Measurements from ENCODE around the gene C8G.

Gene C8G

DNA sequence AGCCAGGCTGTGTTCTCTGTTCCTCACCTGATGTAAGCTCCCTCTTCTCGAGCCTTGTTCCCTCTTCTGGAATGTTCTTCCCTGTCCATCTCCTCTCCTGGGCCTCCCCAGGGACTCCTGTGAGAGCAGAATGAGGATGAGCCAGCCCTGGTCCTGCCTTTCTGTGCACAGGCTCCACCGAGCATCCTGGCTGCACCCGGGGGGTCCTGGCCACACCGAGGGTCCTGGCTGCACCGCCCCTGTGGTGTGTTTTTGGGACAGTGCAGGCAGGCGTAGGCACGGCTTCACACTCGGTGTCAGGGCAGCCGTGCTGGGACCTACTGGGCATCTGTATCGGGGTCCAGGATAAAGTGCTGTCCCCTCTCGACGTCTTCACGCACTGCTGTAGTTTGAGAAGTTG is 18.3 kb upstream of the C8G start:
- TF ChIP-seq GATA3 (IDR thresholded peaks at IDR 0.05; ENCODE audit: low read depth, low read length) (no peak), GATA2 (IDR thresholded peaks at IDR 0.05; ENCODE audit: low read depth, low read length) (no peak)

GRCh38 chr9:136927343-136928271 is 17.4 kb upstream of the C8G start:
- TF ChIP-seq GATA2 (IDR thresholded peaks at IDR 0.05; ENCODE audit: low read depth, low read length) (no peak), GATA3 (IDR thresholded peaks at IDR 0.05; ENCODE audit: low read depth, low read length) (no peak)

GRCh38 chr9:136928591-136928990 is 16.5 kb upstream of the C8G start:
- TF ChIP-seq GATA3 (IDR thresholded peaks at IDR 0.05; ENCODE audit: low read depth, low read length) (no peak), GATA2 (IDR thresholded peaks at IDR 0.05; ENCODE audit: low read depth, low read length) (no peak)

- TF ChIP-seq GATA3 (IDR thresholded peaks at IDR 0.05; ENCODE audit: low read depth, low read length), result no peak
- no peak for TF ChIP-seq GATA2 (IDR thresholded peaks at IDR 0.05; ENCODE audit: low read depth, low read length)
Measured at GRCh38 chr9:136930014-136930413, 15.0 kb upstream of the C8G start.

GRCh38 chr9:136931611-136932130 is 13.4 kb upstream of the C8G start:
- TF ChIP-seq GATA3 (IDR thresholded peaks at IDR 0.05; ENCODE audit: low read depth, low read length) (no peak), GATA2 (IDR thresholded peaks at IDR 0.05; ENCODE audit: low read depth, low read length) (no peak)

DNA sequence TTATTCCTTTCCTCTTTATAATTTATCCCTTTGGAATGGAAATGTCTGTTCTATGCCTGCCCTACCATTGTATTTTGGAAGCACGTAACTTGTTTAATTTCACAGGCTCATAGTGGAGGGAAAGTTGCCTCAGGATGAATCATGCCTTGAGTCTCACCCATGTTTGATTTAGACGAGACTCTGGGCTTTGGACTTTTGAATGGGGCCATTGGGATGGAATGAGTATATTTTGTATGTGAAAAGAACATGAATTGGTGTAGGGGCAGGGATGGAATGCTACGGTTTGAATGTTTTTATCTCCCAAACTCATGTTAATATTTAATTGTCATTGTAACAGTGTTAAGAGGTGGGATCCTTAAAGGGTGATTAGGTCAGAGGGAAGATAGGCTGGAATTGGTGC is 10.8 kb upstream of the C8G start:
- TF ChIP-seq GATA2 (IDR thresholded peaks at IDR 0.05; ENCODE audit: low read depth, low read length) (no peak), GATA3 (IDR thresholded peaks at IDR 0.05; ENCODE audit: low read depth, low read length) (no peak)

DNA sequence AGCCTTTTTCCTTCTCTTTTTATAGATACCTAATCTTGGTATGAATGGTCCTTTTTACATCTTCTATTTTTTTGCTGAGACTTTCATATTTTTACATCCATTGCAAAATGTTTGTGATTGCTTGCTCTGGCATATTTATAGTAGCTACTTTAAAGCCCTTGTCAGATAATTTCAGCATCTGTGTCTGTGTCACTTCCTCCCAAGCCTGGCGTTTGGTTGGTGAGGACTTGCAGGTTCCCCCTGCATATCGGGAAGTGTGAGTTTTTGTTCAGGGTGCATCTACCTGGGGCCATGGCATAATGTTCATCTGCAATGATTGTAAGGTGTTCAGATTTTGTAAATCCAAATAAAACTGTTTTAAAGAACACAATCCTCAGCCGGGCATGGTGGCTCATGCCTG is 9.4 kb upstream of the C8G start:
- TF ChIP-seq GATA2 (IDR thresholded peaks at IDR 0.05; ENCODE audit: low read depth, low read length) (no peak), GATA3 (IDR thresholded peaks at IDR 0.05; ENCODE audit: low read depth, low read length) (no peak)

DNA sequence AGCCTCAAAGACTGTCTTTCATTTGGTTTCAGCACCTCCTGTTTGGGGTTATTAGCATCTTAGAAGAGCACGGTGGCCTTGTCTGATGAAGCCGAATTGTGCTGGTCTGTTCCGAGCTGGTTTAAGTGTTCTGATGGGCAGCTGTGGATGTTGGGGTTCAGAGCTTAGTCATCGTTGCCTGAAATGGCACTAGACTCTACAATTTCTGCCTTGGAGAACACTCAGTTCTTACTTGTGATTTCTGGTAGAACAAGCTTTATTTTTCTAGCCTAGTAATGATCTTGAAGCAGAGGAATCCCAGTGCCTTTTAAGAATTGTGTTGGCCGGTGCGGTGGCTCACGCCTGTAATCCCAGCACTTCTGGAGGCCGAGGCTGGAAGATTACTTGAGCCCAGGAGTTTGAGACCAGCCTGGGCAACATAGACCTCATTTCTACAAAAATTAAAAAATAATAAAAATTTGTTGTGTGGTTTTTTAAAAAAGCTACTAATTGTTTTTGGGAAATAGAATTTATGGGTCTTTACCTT is 8.3 kb upstream of the C8G start:
- TF ChIP-seq GATA3 (IDR thresholded peaks at IDR 0.05; ENCODE audit: low read depth, low read length) (no peak), GATA2 (IDR thresholded peaks at IDR 0.05; ENCODE audit: low read depth, low read length) (no peak)

- TF ChIP-seq GATA2 (IDR thresholded peaks at IDR 0.05; ENCODE audit: low read depth, low read length) (no peak), GATA3 (IDR thresholded peaks at IDR 0.05; ENCODE audit: low read depth, low read length) (no peak)
Measured at GRCh38 chr9:136937186-136938001, 7.6 kb upstream of the C8G start.

DNA sequence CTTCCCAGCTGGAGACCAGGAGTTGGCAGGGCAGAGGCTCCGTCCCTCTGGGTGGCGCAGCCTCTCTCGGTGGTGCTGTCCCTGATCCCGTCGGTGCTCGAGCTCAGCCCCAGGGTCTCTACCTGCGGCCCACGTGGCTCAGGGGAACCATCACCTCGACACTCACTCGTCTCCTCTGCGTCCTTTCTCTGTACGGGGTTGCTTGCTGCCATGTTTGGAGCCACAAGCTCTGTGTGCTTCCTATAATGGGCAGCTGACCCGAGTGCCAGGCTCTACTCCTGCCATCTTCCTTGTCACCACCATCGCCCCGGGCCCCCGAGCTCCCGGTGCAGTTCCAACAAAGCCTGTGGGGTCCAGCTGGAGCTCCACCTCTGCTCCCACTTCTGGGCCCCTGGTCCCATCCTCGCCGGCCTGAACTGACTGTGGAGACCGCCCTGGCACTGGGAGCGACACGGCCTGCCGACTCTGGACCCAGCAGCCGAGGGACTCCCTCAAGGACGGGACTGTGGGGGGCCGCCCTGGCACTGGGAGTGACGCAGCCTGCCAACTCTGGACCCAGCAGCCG is 5.5 kb upstream of the C8G start:
- TF ChIP-seq GATA3 (IDR thresholded peaks at IDR 0.05; ENCODE audit: low read depth, low read length), result no peak
- TF ChIP-seq GATA2 (IDR thresholded peaks at IDR 0.05; ENCODE audit: low read depth, low read length), result no peak

DNA sequence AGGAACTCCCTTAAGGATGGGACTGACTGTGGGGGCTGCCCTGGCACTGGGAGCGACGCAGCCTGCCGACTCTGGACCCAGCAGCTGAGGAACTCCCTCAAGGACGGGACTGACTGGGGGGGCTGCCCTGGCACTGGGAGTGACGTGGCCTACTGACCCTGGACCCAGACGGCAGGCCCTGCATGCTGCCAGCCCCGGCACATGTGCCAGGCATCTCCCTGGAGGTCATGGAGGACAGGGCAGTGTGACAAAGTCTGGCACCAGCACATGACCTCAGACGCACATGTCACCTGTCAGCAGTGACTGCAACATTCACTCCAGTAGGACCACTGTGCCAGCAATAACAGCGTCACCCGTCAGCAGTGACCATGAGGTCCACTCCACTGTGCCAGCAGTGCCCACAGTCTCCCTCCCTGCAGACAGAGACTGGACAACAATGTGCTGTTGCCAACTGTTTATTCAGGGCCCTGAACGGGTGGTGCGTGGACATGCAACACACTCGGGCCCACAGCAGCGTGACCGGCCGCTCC is 5.0 kb upstream of the C8G start:
- no peak for TF ChIP-seq GATA2 (IDR thresholded peaks at IDR 0.05; ENCODE audit: low read depth, low read length)
- TF ChIP-seq GATA3 (IDR thresholded peaks at IDR 0.05; ENCODE audit: low read depth, low read length), result no peak

GRCh38 chr9:136940526-136941230 is 4.4 kb upstream of the C8G start:
- TF ChIP-seq GATA2 (IDR thresholded peaks at IDR 0.05; ENCODE audit: low read depth, low read length), result no peak
- no peak for TF ChIP-seq GATA3 (IDR thresholded peaks at IDR 0.05; ENCODE audit: low read depth, low read length)

Data from SH-SY5Y (cell line).